LNCaP clone FGC (cell line): Measurements from ENCODE around the gene TEDC2.
"Not testable (repeated sequence)": the region's sequence is repeated elsewhere in the genome, so short reads cannot be mapped to it uniquely, and the experiment has no call there.

Experiments used
- DNase-seq: peaks from one replicate; pipeline ENCODE4 v3.0.0-alpha.2; 2011; ENCODE audit warnings: low read depth
- H3K4me3 ChIP-seq: 2 replicates; pipeline ENCODE4 v1.5.1; 2011; ENCODE audit warnings: mild to moderate bottlenecking, low read depth, low read length, control low read depth
- CTCF ChIP-seq: IDR thresholded peaks from 2 replicates; pipeline ENCODE4 v1.5.1; 2012; ENCODE audit warnings: mild to moderate bottlenecking; ENCODE audit not compliant: control insufficient read depth, insufficient read depth; ENCODE audit errors: extremely low read depth

The TEDC2 gene

DNA sequence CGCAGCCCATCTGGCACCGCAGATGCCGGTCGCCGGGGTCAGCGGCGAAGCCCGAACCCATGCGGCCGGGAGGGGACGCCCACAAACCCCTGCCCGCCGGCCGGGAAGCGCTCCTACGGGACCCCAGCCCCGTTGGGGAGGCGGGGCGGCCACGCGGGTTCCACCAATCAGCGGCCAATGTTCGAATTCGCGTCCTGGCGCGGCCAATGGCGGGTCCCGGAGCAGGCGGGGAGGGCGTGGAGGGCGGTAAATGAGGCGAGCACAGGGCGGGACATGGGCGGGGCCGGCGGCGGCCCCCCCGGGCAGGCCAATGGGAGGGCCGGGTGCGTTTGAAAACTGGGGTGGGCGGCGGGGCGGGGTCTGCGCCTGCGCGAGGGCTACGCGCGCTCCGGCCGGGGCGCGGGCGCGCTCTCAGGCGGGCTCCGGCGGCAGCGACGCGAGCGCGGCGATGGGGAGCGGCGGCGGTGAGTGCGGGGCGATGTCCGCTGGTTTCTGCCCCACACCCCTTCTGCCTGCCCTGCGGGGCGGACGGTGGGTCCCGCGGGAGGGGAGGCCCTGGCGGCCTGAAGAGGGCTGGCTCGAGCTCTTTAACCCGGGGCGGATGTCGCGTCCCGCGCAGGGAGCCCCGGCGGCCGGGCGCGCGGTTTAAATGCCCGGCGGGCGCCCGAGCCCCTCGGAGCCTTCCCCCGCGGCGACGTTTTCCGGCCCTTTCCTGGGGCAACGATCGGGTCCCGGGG is 30.7 kb upstream of the TEDC2 start, which contains the start of gene CCNF:
Gene CCNF (plus strand): TSS at position 414 of the 737 bp plus-strand sequence. CDS start 35 bp downstream, at position 449.
- H3K4me3 ChIP-seq, result peak within 1 kb of the TSS; percentile 78
- 0 out of 2 replicates have a peak, but pooled peaks have one; percentile 1 for TF ChIP-seq CTCF
- peak; percentile 77 for DNase-seq

- H3K4me3 ChIP-seq, result peak overlapping the region; percentile 78
- peak; percentile 55 for TF ChIP-seq CTCF
- DNase-seq, result peak; percentile 54
Measured at GRCh38 chr16:2429771-2430663, 29.9 kb upstream of the TEDC2 start.

DNA sequence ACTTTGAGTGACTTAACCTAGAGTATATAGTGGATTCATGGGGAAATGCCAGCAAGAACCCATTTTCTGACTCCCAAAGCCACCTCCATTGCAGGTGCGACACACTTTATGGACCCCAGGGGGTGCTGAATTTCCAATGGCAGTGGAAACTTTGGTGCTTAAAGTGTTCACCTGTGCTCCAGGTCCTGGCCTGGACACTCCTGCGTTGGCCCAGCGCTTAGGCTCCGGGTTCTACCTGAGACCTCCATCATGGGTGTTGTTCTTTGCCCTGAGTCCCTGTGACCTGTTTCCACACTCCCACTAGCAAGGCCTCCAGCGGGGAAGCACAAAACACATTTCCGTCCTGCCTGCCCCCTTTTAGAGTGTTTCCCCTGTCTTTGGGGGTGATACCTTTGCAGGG is 27.6 kb upstream of the TEDC2 start:
- no peak overlapping the region for H3K4me3 ChIP-seq
- DNase-seq, result no peak
- TF ChIP-seq CTCF, result no peak

GRCh38 chr16:2432801-2433505 is 27.0 kb upstream of the TEDC2 start:
- no peak for DNase-seq
- H3K4me3 ChIP-seq, result no peak overlapping the region
- TF ChIP-seq CTCF, result no peak

- not testable (repeated sequence) for H3K4me3 ChIP-seq, DNase-seq
Measured at GRCh38 chr16:2435236-2435635, 24.7 kb upstream of the TEDC2 start.

- DNase-seq, result no peak
- H3K4me3 ChIP-seq, result no peak overlapping the region
- TF ChIP-seq CTCF, result no peak
Measured at GRCh38 chr16:2436110-2436509, 23.8 kb upstream of the TEDC2 start.
